Activated CD8-positive, alpha-beta memory T cell treated with anti-CD3 and anti-CD28 coated beads, Interleukin-2, amount 50 U/mL, for 1 hour (primary cell): ENCODE data around the gene RAPGEF1.

Source experiments
- DNase-seq: peaks from one replicate; pipeline ENCODE4 v3.0.0-alpha.2; 2020; ENCODE audit errors: extremely low read depth

Gene RAPGEF1

GRCh38 chr9:131752231-131752884 is 12.5 kb upstream of the RAPGEF1 start:
- no peak for DNase-seq

GRCh38 chr9:131748411-131748955 is 8.6 kb upstream of the RAPGEF1 start:
- no peak for DNase-seq

GRCh38 chr9:131747352-131747751 is 7.5 kb upstream of the RAPGEF1 start:
- no peak for DNase-seq

GRCh38 chr9:131745610-131746009 is 5.7 kb upstream of the RAPGEF1 start:
- DNase-seq, result no peak

- DNase-seq, result no peak
Measured at GRCh38 chr9:131744720-131745201, 4.9 kb upstream of the RAPGEF1 start.

GRCh38 chr9:131744171-131744719 is 4.4 kb upstream of the RAPGEF1 start:
- no peak for DNase-seq

GRCh38 chr9:131743501-131743900 is 3.6 kb upstream of the RAPGEF1 start:
- DNase-seq, result no peak

GRCh38 chr9:131743096-131743495 is 3.2 kb upstream of the RAPGEF1 start:
- DNase-seq, result no peak

- no peak for DNase-seq
Measured at GRCh38 chr9:131740898-131741297, 1.0 kb upstream of the RAPGEF1 start.

- no peak for DNase-seq
Measured at GRCh38 chr9:131739133-131739958, 530 bp downstream of the RAPGEF1 start.

- DNase-seq, result no peak
Measured at GRCh38 chr9:131738293-131739132, 1.4 kb downstream of the RAPGEF1 start.

- DNase-seq, result no peak
Measured at GRCh38 chr9:131737426-131737825, 2.5 kb downstream of the RAPGEF1 start.

GRCh38 chr9:131736431-131736830 is 3.4 kb downstream of the RAPGEF1 start:
- DNase-seq, result no peak

GRCh38 chr9:131735238-131736128 is 4.4 kb downstream of the RAPGEF1 start:
- no peak for DNase-seq

GRCh38 chr9:131734781-131735180 is 5.1 kb downstream of the RAPGEF1 start:
- DNase-seq, result no peak

GRCh38 chr9:131734165-131734610 is 5.7 kb downstream of the RAPGEF1 start:
- DNase-seq, result no peak

- no peak for DNase-seq
Measured at GRCh38 chr9:131733541-131734061, 6.3 kb downstream of the RAPGEF1 start.

- DNase-seq, result no peak
Measured at GRCh38 chr9:131732636-131733289, 7.1 kb downstream of the RAPGEF1 start.

GRCh38 chr9:131732061-131732526 is 7.8 kb downstream of the RAPGEF1 start:
- DNase-seq, result no peak

GRCh38 chr9:131731644-131732043 is 8.2 kb downstream of the RAPGEF1 start:
- no peak for DNase-seq
